Measurements from ENCODE around the gene S1PR1.

The S1PR1 gene

GRCh38 chr1:101247404-101248287 is 10.8 kb downstream of the S1PR1 start:
- TF ChIP-seq FOXP2 (optimal IDR thresholded peaks at IDR 0.05; ENCODE audit: control extremely low read depth, extremely low read length, insufficient read depth) (no peak), POLR2AphosphoS5 (IDR thresholded peaks at IDR 0.05; ENCODE audit: borderline replicate concordance, low read depth, low read length) (no peak), EZH2 (IDR thresholded peaks at IDR 0.05) (no peak)
- Histone ChIP-seq H3K9me3 (ENCODE audit: low read depth, low read length) (no peaks in the 10 kb centered on the region), H3K9ac (ENCODE audit: insufficient read length) (no peak overlapping the region), H3K27ac (no peak overlapping the region), H3K36me3 (ENCODE audit: insufficient read depth, low read length) (no peaks in the 10 kb centered on the region), H3K4me3 (no peak overlapping the region)
- DNase-seq (ENCODE audit: low read depth, low spot score) = no peak

- Histone ChIP-seq H3K4me3 (no peak overlapping the region), H3K9ac (ENCODE audit: insufficient read length) (no peak overlapping the region), H3K9me3 (ENCODE audit: low read depth, low read length) (no peaks in the 10 kb centered on the region), H3K36me3 (ENCODE audit: insufficient read depth, low read length) (no peaks in the 10 kb centered on the region), H3K27ac (no peak overlapping the region)
- no peak for DNase-seq (ENCODE audit: low read depth, low spot score)
- TF ChIP-seq POLR2AphosphoS5 (IDR thresholded peaks at IDR 0.05; ENCODE audit: borderline replicate concordance, low read depth, low read length) (no peak), FOXP2 (optimal IDR thresholded peaks at IDR 0.05; ENCODE audit: control extremely low read depth, extremely low read length, insufficient read depth) (no peak), EZH2 (IDR thresholded peaks at IDR 0.05) (no peak)
These were observed 13.4 kb downstream of the S1PR1 start for GRCh38 chr1:101250222-101250621.

- no peak overlapping the region for H3K4me3 ChIP-seq
- no peak overlapping the region for H3K27ac ChIP-seq
- H3K9me3 ChIP-seq (ENCODE audit: low read depth, low read length) = no peaks in the 10 kb centered on the region
- no peak for DNase-seq (ENCODE audit: low read depth, low spot score)
- H3K9ac ChIP-seq (ENCODE audit: insufficient read length) = no peak overlapping the region
- TF ChIP-seq EZH2 (IDR thresholded peaks at IDR 0.05) (no peak), FOXP2 (optimal IDR thresholded peaks at IDR 0.05; ENCODE audit: control extremely low read depth, extremely low read length, insufficient read depth) (no peak), POLR2AphosphoS5 (IDR thresholded peaks at IDR 0.05; ENCODE audit: borderline replicate concordance, low read depth, low read length) (no peak)
- H3K36me3 ChIP-seq (ENCODE audit: insufficient read depth, low read length) = no peaks in the 10 kb centered on the region
These were observed 13.9 kb downstream of the S1PR1 start for GRCh38 chr1:101250656-101251272.

- TF ChIP-seq FOXP2 (optimal IDR thresholded peaks at IDR 0.05; ENCODE audit: control extremely low read depth, extremely low read length, insufficient read depth) (no peak), POLR2AphosphoS5 (IDR thresholded peaks at IDR 0.05; ENCODE audit: borderline replicate concordance, low read depth, low read length) (no peak), EZH2 (IDR thresholded peaks at IDR 0.05) (no peak)
- Histone ChIP-seq H3K9ac (ENCODE audit: insufficient read length) (no peak overlapping the region), H3K36me3 (ENCODE audit: insufficient read depth, low read length) (no peaks in the 10 kb centered on the region), H3K9me3 (ENCODE audit: low read depth, low read length) (no peaks in the 10 kb centered on the region), H3K4me3 (no peak overlapping the region), H3K27ac (no peak overlapping the region)
- no peak for DNase-seq (ENCODE audit: low read depth, low spot score)
These were observed 14.7 kb downstream of the S1PR1 start for GRCh38 chr1:101251504-101251903.

DNA sequence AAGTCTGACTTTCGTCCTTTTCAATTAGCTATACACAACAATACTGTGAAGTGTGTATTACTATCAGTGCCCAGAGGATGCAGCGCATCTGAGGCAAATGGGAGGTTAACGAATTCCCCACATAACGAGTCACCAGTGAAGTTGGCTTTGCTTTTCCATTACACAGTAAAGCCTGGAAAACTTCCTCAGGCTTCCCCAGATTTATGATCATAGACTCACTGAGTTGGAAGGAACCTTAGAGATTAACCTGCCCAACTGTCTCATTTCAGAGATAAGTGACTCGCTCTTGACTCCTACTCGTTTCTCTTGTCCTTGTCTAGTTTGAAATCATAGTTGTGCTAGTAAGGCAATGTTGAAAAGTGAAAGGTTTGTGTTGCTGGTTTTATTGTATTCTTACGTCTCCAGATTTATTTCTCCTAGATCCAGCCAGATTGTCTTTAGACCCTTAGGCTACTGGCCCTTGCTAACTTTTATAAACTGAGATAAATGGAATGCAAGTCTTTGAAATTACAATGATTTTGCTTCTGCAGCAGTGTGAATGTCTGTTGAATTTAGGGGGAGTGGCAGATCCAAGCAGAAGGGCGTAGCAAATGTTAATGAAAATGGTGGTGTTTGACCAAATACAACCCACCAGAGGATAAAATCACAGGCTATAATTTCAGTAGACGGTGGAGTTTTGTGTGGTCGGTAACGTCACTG is 17.3 kb downstream of the S1PR1 start:
- H3K27ac ChIP-seq = peak overlapping the region; percentile 60
- TF ChIP-seq FOXP2 (optimal IDR thresholded peaks at IDR 0.05; ENCODE audit: control extremely low read depth, extremely low read length, insufficient read depth) = no peak
- TF ChIP-seq POLR2AphosphoS5 (IDR thresholded peaks at IDR 0.05; ENCODE audit: borderline replicate concordance, low read depth, low read length) = no peak
- no peak for TF ChIP-seq EZH2 (IDR thresholded peaks at IDR 0.05)
- no peak for DNase-seq (ENCODE audit: low read depth, low spot score)
- no peaks in the 10 kb centered on the region for H3K36me3 ChIP-seq (ENCODE audit: insufficient read depth, low read length)
- no peaks in the 10 kb centered on the region for H3K9me3 ChIP-seq (ENCODE audit: low read depth, low read length)
- H3K9ac ChIP-seq (ENCODE audit: insufficient read length) = no peak overlapping the region
- 0 out of 2 replicates have a peak overlapping the region, but pooled peaks have one; percentile 0 for H3K4me3 ChIP-seq

- TF ChIP-seq POLR2AphosphoS5 (IDR thresholded peaks at IDR 0.05; ENCODE audit: borderline replicate concordance, low read depth, low read length) (no peak), EZH2 (IDR thresholded peaks at IDR 0.05) (no peak), FOXP2 (optimal IDR thresholded peaks at IDR 0.05; ENCODE audit: control extremely low read depth, extremely low read length, insufficient read depth) (no peak)
- Histone ChIP-seq H3K27ac (no peak overlapping the region), H3K9me3 (ENCODE audit: low read depth, low read length) (no peaks in the 10 kb centered on the region), H3K9ac (ENCODE audit: insufficient read length) (no peak overlapping the region), H3K36me3 (ENCODE audit: insufficient read depth, low read length) (no peaks in the 10 kb centered on the region), H3K4me3 (no peak overlapping the region)
- no peak for DNase-seq (ENCODE audit: low read depth, low spot score)
These were observed 20.9 kb downstream of the S1PR1 start for GRCh38 chr1:101257500-101258325.

GRCh38 chr1:101259744-101260148 is 22.9 kb downstream of the S1PR1 start:
- H3K36me3 ChIP-seq (ENCODE audit: insufficient read depth, low read length) = no peaks in the 10 kb centered on the region
- no peak overlapping the region for H3K9ac ChIP-seq (ENCODE audit: insufficient read length)
- peak overlapping the region; percentile 21; the same call in 1 of the 2 replicates for H3K4me3 ChIP-seq
- peak overlapping the region; percentile 94 for H3K27ac ChIP-seq
- TF ChIP-seq EZH2 (IDR thresholded peaks at IDR 0.05) = no peak
- no peak for TF ChIP-seq POLR2AphosphoS5 (IDR thresholded peaks at IDR 0.05; ENCODE audit: borderline replicate concordance, low read depth, low read length)
- no peak for TF ChIP-seq FOXP2 (optimal IDR thresholded peaks at IDR 0.05; ENCODE audit: control extremely low read depth, extremely low read length, insufficient read depth)
- H3K9me3 ChIP-seq (ENCODE audit: low read depth, low read length) = no peaks in the 10 kb centered on the region
- DNase-seq (ENCODE audit: low read depth, low spot score) = peak; percentile 77

All from SK-N-MC (cell line).